A549 (cell line): ENCODE measurements around the gene SPOP. TPM values are rescaled to one million over a fixed set of nuclear protein-coding genes. Genes with fewer than 3 reads are reported as not detected.

ENCODE experiments used
- ATAC-seq, 2 experiments: fragments of 200-7000 bp in 1 of 2; fragments of >200 bp in 1 of 2; cut with Nextera tagmentation in 1 of 2; cut with Tn5 transposase in 1 of 2; 3 replicates each; pipeline versions ENCODE4 v1.8.0 to v1.9.1; 2018 to 2020; ENCODE audit warnings: mild to moderate bottlenecking in 1 of 2, moderate library complexity in 1 of 2
- CTCF ChIA-PET: fragments of 300-600 bp; sonication (Branson Sonifier 250); formaldehyde crosslinking; extraction: SDS; loops from one replicate; lab custom pipeline; 2021; ENCODE audit warnings: antibody characterized with exemption, inconsistent platforms; lab: Yijun Ruan, JAX
- POLR2A ChIA-PET: fragments of 350-600 bp; formaldehyde crosslinking; extraction: SDS; loops from one replicate; lab custom pipeline; 2021; ENCODE audit warnings: antibody characterized with exemption, inconsistent platforms; lab: Yijun Ruan, JAX
- DNase-seq, 2 experiments: peaks; one replicate each; pipeline versions ENCODE4 v3.0.0 to v3.0.0-alpha.2; 2011 to 2016; ENCODE audit warnings: low read depth in 1 of 2, low spot score in 1 of 2
- FAIRE-seq: peaks from 2 replicates; lab custom pipeline; 2011; peaks lifted over from hg19 to GRCh38; lab: Jason Lieb, UNC
- H3K27ac ChIP-seq, 2 experiments: fragments of >200 bp; sonication (Bioruptor Twin); formaldehyde crosslinking; 3 replicates each; pipeline ENCODE4 v1.5.1; 2016 to 2017
- H3K4me1 ChIP-seq: fragments of >200 bp; sonication (Bioruptor Twin); formaldehyde crosslinking; 3 replicates; pipeline ENCODE4 v1.6.1; 2016
- H3K4me2 ChIP-seq: fragments of >200 bp; sonication (Bioruptor Twin); formaldehyde crosslinking; 3 replicates; pipeline ENCODE4 v1.6.1; 2016
- H3K4me3 ChIP-seq: fragments of >200 bp; sonication (Bioruptor Twin); formaldehyde crosslinking; 3 replicates; pipeline ENCODE4 v1.5.1; 2016
- H3K9me3 ChIP-seq: fragments of >200 bp; sonication (Bioruptor Twin); formaldehyde crosslinking; 3 replicates; pipeline ENCODE4 v1.6.1; 2016
- CBX8 ChIP-seq: fragments of 200-600 bp; sonication (generic); IDR thresholded peaks from 2 replicates; pipeline ENCODE4 v1.6.1; 2016
- FOSB ChIP-seq: fragments of 250-450 bp; sonication (Bioruptor Pico); IDR thresholded peaks from 2 replicates; pipeline ENCODE4 v1.5.0; 2020; ENCODE audit warnings: mild to moderate bottlenecking, moderate library complexity
- FOSL2 ChIP-seq, 2 experiments: fragments of 450-650 bp in 1 of 2; fragments of >200 bp in 1 of 2; sonication (Bioruptor Twin) in 1 of 2; formaldehyde crosslinking; IDR thresholded peaks; 2 replicates each; pipeline versions ENCODE4 v1.5.0 to v1.6.1; 2016 to 2020; ENCODE audit warnings: mild to moderate bottlenecking in 1 of 2, moderate library complexity in 1 of 2
- HOXA7 ChIP-seq: fragments of 250-450 bp; sonication (Bioruptor Pico); IDR thresholded peaks from 2 replicates; pipeline ENCODE4 v1.5.0; 2020; ENCODE audit warnings: mild to moderate bottlenecking, moderate library complexity
- MAZ ChIP-seq: fragments of 150-350 bp; IDR thresholded peaks from 2 replicates; pipeline ENCODE4 v1.6.1; 2014; ENCODE audit warnings: antibody characterized with exemption, low read depth, low read length, borderline replicate concordance
- NFE2L2 ChIP-seq: fragments of 150-350 bp; conservative IDR thresholded peaks from 2 replicates; pipeline ENCODE4 v1.6.1; 2014; ENCODE audit warnings: low read length
- POLR2AphosphoS2 ChIP-seq: conservative IDR thresholded peaks from 2 replicates; pipeline ENCODE4 v1.6.1; 2012; ENCODE audit warnings: low read length, improper control_type of control experiment, inconsistent platforms
- RCOR1 ChIP-seq: fragments of 150-350 bp; IDR thresholded peaks from 2 replicates; pipeline ENCODE4 v1.6.1; 2014; ENCODE audit warnings: antibody characterized with exemption, low read length, low read depth
- TFCP2L1 ChIP-seq: fragments of 250-450 bp; sonication (Bioruptor Pico); IDR thresholded peaks from 2 replicates; pipeline ENCODE4 v1.5.0; 2021; ENCODE audit warnings: mild to moderate bottlenecking
- ZNF302 ChIP-seq: fragments of 250-450 bp; sonication (Bioruptor Pico); IDR thresholded peaks from 2 replicates; pipeline ENCODE4 v1.9.0; 2021; ENCODE audit warnings: inconsistent platforms, mild to moderate bottlenecking, moderate library complexity
- WGBS: methylation state at CpG from one replicate; pipeline ENCODE4 v1.1.6; 2017; ENCODE audit errors: missing lambda C conversion rate; 5-methylcytosine and 5-hydroxymethylcytosine counted together
- polyA plus RNA-seq, 4 experiments: library from polyadenylated mRNA; depleted of rRNA in 3 of 4; stranded (reverse); fragments of >200 nt; fragmentation: RNase III in 1 of 4; extraction: RNeasy Plus Mini Kit Qiagen cat#74134 plus additional on column Dnase treatment in 1 of 4; gene quantifications; 2 replicates in 3 of 4; 3 replicates in 1 of 4; pipeline ENCODE4 v1.2.3, GENCODE V29; 2011 to 2017
- TF ChIP-seq, protein P1 (sequence below): IDR thresholded peaks from 2 replicates; pipeline ENCODE4 v1.6.1; 2012
- TF ChIP-seq, protein P2 (sequence below): fragments of >200 bp; sonication (Bioruptor Twin); formaldehyde crosslinking; IDR thresholded peaks from 3 replicates; pipeline ENCODE4 v1.5.1; 2016
- TF ChIP-seq, protein P3 (sequence below): IDR thresholded peaks from 2 replicates; pipeline ENCODE4 v1.6.1; 2012

SPOP gene
- polyA plus RNA-seq, 2 of the 4 experiments (the other 2 are of a cell fraction), result 49.5 to 57.2 TPM

DNA sequence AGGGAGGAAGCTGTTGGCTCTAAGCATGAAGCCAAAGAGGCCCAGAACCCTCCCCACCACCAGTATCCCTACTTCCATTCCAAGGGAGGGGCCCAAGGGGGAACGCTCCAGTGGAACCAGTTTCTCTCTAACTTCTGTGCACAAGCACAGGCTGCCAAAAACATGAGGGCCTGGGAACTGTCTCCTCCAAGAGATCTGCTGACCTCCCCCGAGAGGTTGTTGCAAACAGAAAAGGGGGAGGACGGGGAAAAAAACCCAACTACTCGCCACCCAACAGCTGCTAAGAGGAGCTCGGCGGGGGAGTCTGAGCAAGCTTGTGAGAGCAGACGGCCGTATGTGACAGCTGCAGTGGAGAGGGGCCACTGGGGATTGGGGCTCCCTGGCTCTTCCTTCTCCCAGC lies 45.5 kb upstream of the SPOP start:
- ChIA-PET POLR2A (interaction anchor here (1.3 kb wide), 1 partner anchor 15 kb away, joined by 3 read pairs; the partner anchor contains the start of gene SLC35B1), CTCF (interaction anchor here (1.2 to 49.7 kb wide), 5 partner anchors 22 to 274 kb away, joined by 3 to 2008 read pairs (median 26); partner anchors contain the start of genes NXPH3 and SLC35B1)
- H3K4me1 ChIP-seq, result no peaks in the 10 kb centered on the region
- no peak overlapping the region for H3K27ac ChIP-seq
- no peak for ATAC-seq
- H3K4me2 ChIP-seq, result no peak overlapping the region
- H3K4me3 ChIP-seq, result no peak overlapping the region
- no peak for DNase-seq
- H3K9me3 ChIP-seq, result no peaks in the 10 kb centered on the region
- 91% methylated on average over 8 of the region's 8 CpGs for WGBS
- FAIRE-seq, result no peak
- TF ChIP-seq RCOR1 (no peak), ZNF302 (CRISPR knock-in tag) (no peak), HOXA7 (CRISPR knock-in tag) (no peak), FOSB (no peak), TFCP2L1 (CRISPR knock-in tag) (no peak), POLR2AphosphoS2 (no peak)
- TF ChIP-seq, protein P1, sequence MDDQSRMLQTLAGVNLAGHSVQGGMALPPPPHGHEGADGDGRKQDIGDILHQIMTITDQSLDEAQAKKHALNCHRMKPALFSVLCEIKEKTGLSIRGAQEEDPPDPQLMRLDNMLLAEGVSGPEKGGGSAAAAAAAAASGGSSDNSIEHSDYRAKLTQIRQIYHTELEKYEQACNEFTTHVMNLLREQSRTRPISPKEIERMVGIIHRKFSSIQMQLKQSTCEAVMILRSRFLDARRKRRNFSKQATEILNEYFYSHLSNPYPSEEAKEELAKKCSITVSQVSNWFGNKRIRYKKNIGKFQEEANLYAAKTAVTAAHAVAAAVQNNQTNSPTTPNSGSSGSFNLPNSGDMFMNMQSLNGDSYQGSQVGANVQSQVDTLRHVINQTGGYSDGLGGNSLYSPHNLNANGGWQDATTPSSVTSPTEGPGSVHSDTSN, result no peak

DNA sequence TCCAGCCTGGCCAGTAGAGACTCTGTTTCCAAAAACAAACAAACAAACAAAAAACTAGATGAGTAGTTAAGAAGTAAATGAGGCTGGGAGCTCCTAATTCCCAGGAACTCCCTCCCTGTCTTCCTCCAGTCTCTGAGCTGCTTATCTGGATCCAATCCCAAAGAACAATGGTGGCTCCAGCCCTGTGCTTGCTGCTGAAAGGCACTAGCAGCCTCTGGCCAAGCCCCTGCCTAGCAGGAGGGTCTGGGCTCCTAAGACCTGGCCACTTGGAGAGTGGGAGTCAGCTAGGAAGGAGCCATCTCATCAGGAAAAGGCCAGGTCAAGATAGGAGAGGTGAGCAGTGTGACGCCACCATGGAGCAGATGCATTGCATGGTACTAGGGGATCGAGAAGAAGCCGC lies 44.2 kb upstream of the SPOP start:
- ChIA-PET POLR2A (no interaction called here), CTCF (interaction anchor here (0.6 to 49.7 kb wide), 4 partner anchors 21 to 275 kb away, joined by 3 to 2008 read pairs (median 254); partner anchors contain the start of genes NXPH3 and SLC35B1)
- no peak for TF ChIP-seq NFE2L2

DNA sequence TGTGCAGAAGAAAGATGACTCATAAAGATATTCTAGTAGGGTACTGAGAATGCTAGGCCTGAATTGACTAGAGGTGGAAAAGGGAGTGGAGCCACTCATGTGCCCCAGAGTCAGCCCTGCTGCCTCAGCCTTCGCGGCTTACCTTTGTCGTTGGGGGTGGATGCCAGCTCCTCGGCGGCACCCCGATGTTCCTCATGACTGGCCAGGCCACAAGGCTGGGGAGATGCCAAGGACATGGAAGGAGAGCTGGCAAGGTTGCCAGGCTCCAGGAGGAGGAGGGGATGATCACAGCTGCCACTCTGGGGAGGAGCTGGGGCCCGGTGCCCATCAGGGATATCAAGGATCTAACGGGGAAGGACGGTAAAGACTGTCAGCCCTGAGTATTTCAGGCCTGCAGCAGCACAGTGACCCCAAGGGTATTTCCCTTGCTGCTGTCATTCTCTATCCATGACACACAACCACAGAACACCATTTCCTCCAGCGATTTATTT lies 39.5 kb upstream of the SPOP start:
- 93% methylated on average over 10 of the region's 10 CpGs for WGBS
- Histone ChIP-seq H3K27ac (no peak overlapping the region), H3K4me2 (no peak overlapping the region), H3K9me3 (no peaks in the 10 kb centered on the region)
- CTCF ChIA-PET, result interaction anchor here (3.1 to 49.7 kb wide), 3 partner anchors 16 to 280 kb away, joined by 15 to 2008 read pairs (median 481); partner anchors contain the start of genes NXPH3 and SLC35B1
- no peak for FAIRE-seq
- TF ChIP-seq FOSL2 (IDR thresholded peaks at IDR 0.05), result no peak
- TF ChIP-seq FOSL2 (CRISPR knock-in tag; IDR thresholded peaks at IDR 0.05), result 0 out of 2 replicates have a peak, but pooled peaks have one; percentile 3
- TF ChIP-seq, protein P2, sequence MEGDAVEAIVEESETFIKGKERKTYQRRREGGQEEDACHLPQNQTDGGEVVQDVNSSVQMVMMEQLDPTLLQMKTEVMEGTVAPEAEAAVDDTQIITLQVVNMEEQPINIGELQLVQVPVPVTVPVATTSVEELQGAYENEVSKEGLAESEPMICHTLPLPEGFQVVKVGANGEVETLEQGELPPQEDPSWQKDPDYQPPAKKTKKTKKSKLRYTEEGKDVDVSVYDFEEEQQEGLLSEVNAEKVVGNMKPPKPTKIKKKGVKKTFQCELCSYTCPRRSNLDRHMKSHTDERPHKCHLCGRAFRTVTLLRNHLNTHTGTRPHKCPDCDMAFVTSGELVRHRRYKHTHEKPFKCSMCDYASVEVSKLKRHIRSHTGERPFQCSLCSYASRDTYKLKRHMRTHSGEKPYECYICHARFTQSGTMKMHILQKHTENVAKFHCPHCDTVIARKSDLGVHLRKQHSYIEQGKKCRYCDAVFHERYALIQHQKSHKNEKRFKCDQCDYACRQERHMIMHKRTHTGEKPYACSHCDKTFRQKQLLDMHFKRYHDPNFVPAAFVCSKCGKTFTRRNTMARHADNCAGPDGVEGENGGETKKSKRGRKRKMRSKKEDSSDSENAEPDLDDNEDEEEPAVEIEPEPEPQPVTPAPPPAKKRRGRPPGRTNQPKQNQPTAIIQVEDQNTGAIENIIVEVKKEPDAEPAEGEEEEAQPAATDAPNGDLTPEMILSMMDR, result no peak
- TF ChIP-seq, all 56 proteins: peak for 1
- DNase-seq (no peak), ATAC-seq (no peak)
- POLR2A ChIA-PET, result no interaction called here
- H3K4me3 ChIP-seq, result no peak overlapping the region
- no peaks in the 10 kb centered on the region for H3K4me1 ChIP-seq

More for the DNA sequence above, 44.2 kb upstream of the SPOP start:
- Histone ChIP-seq H3K4me3 (no peak overlapping the region), H3K9me3 (no peaks in the 10 kb centered on the region), H3K27ac (no peak overlapping the region), H3K4me1 (no peaks in the 10 kb centered on the region), H3K4me2 (no peak overlapping the region)
- FAIRE-seq, result no peak
- peak; percentile 15 to 24; a peak in 2 of 6 replicates for ATAC-seq
- 86% methylated on average over 3 of the region's 3 CpGs for WGBS
- no peak for DNase-seq

DNA sequence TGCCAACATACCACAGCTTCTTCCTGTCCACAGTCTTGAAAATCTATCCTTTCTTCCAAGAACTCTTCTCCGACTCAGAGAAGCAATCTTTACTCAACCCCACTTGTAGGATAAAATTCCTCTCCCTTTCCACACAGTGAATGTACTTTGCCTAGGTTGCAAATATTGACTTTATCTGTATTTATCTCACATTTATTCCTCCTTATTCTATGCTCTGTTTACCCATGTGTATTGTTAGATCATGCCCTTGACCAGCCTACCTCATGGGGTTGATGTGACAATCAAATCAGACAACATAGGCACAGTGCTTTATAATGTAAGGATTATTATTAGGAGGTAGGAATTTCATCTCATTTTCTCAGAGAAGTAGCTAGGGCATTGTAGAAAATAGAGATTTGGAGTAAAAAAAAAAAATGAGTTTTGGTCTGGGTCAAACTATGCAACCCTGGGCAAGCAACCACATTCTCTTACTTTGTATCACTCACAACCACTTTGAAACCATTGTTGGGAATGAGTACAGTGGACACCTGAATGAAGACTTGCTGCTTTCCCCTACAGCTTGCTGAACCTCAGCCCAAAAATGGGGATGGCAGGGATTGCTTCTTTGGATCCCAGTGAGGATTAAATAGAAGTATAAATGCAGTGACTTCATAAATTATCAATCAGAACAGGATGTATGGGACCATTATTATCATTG lies 38.9 kb upstream of the SPOP start:
- 18% methylated on average over 1 of the region's 1 CpG for WGBS
- CTCF ChIA-PET, result interaction anchor here (1.2 to 49.7 kb wide), 6 partner anchors 12 to 377 kb away, joined by 3 to 2008 read pairs (median 11); partner anchors contain the start of genes NXPH3 and SLC35B1
- no peak for ATAC-seq
- no peak for FAIRE-seq
- H3K4me3 ChIP-seq, result no peak overlapping the region
- no peak overlapping the region for H3K4me2 ChIP-seq
- no peaks in the 10 kb centered on the region for H3K4me1 ChIP-seq
- no peaks in the 10 kb centered on the region for H3K9me3 ChIP-seq
- DNase-seq, result no peak
- H3K27ac ChIP-seq, result no peak overlapping the region
- TF ChIP-seq, protein P3, sequence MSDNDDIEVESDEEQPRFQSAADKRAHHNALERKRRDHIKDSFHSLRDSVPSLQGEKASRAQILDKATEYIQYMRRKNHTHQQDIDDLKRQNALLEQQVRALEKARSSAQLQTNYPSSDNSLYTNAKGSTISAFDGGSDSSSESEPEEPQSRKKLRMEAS, result no peak
- TF ChIP-seq MAZ, result no peak
- TF ChIP-seq CBX8, result no peak
- no peak for TF ChIP-seq NFE2L2
- TF ChIP-seq, all 56 proteins: peak for 0
- POLR2A ChIA-PET, result no interaction called here
